Uterus (tissue), 2 donors: ENCODE measurements around the gene SPATA31E1.
"Not testable (repeated sequence)": the region's sequence is repeated elsewhere in the genome, so short reads cannot be mapped to it uniquely, and the experiment has no call there.

ENCODE experiments used
- CTCF ChIP-seq, 4 experiments: fragments of 200-600 bp in 2 of 4; fragments of 450-650 bp in 2 of 4; sonication (generic) in 2 of 4; IDR thresholded peaks; one replicate each; pipeline ENCODE4 v1.5.1; 2016 to 2019; ENCODE audit warnings: antibody characterized with exemption in 4 of 4, mild to moderate bottlenecking in 2 of 4, moderate library complexity in 1 of 4
- POLR2A ChIP-seq, 2 donors: fragments of 450-650 bp; IDR thresholded peaks; one replicate each; pipeline ENCODE4 v1.6.1; 2016; ENCODE audit warnings: antibody characterized with exemption in 2 of 2, mild to moderate bottlenecking in 1 of 2, moderate library complexity in 1 of 2

- TF ChIP-seq CTCF, POLR2A (IDR thresholded peaks at IDR 0.05): not testable (repeated sequence)
Observed at GRCh38 chr9:87929152-87929551, 46.5 kb downstream of the SPATA31E1 start.
